ENCODE data around the gene CDC42EP5.

Gene CDC42EP5

DNA sequence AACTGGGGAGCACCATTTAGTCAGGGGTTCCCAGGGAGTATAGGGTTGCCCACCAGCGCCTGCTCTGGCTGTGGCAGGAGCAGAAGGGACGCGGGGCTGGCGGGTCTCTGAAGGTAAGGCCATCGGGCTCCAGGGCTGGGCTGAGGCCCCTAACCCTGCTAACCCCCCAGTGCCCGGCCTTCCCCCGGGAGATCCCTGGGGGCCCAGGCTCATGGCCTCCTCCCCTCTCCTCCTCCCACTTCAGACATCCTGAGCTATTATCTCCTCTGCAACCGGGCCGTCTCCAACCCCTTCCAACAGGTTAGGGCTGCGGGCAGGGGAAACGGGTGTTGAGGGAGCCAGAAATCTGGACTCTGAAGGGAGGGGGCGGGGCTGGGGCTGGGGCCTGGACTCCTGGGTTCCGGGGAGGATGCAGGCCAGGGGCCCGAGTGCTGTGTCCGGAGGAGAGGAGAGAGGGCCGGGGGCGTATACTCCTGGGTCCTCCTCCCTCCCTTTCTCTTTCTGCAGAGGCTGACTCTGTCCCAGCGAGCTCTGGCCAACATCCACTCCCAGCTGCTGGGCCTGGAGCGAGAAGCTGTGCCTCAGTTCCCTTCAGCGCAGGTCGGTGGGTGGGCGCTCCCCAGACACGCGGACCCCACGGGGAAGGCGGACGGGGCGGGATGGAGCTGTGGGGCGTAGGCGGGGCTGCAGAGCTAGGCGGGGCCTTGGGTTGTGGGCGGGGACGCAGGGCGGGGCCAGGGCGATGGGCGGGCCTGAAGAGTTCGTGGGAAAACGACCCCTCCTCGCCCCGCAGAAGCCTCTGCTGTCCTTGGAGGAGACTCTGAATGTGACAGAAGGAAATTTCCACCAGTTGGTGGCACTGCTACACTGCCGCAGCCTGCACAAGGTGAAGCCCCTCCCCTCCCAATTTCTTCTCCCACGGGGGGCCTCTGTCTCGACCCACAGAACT lies 42.5 kb downstream of the CDC42EP5 start:
- peak in 7 of 10 donors; percentile 61 to 94 (median 80) for DNase-seq
- intact Hi-C loops (cut with DNase I), result no loop called here

DNA sequence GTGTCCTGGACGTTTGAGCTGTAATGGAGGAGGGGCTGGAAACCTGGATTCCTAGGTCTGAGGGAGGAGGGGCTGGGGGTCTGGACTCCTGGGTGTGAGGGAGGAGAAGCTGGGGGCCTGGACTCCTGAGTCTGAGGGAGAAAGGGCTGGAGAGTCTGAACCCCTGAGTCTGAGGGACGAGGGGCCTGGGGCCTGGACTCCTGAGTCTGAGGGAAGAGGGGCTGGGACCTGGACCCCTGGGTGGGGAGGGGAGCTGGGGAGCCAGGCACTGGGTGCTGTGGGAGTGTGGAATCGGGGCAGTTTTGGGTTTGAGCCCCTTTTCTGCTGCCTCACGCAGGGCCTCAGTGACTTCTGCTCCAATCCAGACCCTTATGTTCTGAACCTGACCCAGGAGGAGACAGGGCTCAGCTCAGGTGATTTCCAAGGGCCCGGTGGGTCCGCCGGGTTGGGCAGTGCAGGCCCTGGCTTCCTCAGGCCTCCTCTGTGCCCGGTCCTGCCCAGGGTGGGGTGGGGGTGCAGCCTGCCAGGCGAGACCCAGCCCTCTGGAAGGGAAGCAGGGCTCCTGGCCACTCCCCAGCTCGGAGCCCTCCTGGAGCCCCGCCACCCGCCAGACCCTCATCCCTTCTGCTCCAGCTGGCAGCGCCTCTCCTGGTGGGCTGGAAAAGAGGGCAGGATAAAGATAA lies 43.4 kb downstream of the CDC42EP5 start:
- DNase-seq, result peak in 3 of 10 donors; percentile 57 to 83 (median 76)
- intact Hi-C loops (cut with DNase I), result no loop called here

DNA sequence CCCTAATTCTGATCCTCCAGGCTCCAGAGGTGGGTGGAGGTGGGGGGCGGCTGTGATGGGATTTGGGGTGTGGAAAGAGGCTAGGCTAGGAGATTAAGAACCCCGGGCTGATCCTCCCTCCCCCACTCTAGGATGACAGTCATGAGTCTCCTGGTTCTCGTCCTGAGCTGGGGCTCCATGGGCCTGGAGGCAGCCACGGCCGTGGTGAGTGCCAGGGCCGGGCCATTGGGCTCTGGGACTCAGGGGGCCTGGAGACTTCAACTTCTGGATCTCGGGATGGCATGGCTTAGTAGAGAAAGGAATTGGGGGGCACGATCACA lies 44.0 kb downstream of the CDC42EP5 start:
- intact Hi-C loops (cut with DNase I), result no loop called here
- peak in 2 of 10 donors; percentile 42 to 54 for DNase-seq

DNA sequence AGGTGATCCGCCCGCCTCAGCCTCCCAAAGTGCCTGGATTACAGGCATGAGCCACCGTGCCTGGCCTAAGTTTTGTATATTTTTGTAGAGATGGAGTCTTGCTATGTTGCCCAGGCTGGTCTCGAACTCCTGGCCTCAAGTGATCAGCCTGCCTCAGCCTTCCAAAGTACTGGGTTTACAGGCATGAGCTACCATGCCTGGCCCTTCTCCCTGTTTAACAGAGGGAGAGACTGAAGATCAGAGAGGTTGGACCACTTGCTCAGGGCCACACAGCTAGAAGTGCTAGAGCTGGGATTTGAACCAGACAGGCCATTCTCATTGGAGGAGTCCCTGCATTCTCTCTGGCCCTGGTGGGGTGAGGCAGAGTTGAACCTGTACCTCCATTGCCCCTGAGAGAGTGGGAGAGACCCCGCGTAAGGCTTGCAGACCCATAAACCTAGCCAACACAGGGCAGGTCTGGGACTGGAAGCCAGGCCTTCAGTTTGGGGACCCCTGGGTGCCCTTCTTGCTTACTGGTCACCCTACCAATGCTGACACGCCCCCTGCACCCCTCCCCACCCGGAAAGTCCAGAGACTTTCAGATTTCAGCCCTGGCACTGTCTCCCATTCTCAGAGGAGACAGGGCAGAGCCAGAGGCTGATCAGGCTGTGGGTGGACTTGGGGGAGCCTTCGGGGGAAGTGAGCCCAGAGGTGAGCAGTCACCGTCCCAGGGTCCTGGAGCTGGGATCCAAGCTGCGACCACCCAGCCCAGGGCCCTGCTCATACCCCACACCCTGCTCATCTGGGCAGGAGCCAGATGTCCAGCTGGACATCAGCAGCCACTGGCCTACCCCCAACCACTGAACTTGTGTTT lies 44.5 kb downstream of the CDC42EP5 start:
- intact Hi-C loops (cut with DNase I), result no loop called here
- peak in 3 of 10 donors; percentile 40 to 64 (median 53) for DNase-seq

DNA sequence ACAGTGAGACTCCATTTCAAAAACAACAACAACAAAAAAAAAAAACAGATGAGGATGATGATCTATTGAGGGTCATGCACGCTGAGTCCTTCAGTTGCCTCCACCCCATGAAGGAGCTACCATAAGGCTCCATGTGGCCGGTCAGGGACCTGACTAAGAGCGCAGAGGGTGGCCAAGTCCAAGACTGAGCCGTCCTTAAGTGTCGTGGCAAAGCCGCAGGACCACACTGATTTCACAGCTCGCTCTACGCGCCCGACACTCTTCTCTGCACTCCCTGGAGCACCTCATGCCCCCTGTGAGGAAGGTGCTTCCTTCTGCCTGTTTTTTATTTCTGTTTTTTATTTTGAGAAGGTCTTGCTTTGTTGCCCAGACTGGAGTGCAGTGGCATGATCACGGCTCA lies 45.5 kb downstream of the CDC42EP5 start:
- intact Hi-C loops (cut with DNase I), result no loop called here
- peak in 1 of 10 donors; percentile 55 for DNase-seq

DNA sequence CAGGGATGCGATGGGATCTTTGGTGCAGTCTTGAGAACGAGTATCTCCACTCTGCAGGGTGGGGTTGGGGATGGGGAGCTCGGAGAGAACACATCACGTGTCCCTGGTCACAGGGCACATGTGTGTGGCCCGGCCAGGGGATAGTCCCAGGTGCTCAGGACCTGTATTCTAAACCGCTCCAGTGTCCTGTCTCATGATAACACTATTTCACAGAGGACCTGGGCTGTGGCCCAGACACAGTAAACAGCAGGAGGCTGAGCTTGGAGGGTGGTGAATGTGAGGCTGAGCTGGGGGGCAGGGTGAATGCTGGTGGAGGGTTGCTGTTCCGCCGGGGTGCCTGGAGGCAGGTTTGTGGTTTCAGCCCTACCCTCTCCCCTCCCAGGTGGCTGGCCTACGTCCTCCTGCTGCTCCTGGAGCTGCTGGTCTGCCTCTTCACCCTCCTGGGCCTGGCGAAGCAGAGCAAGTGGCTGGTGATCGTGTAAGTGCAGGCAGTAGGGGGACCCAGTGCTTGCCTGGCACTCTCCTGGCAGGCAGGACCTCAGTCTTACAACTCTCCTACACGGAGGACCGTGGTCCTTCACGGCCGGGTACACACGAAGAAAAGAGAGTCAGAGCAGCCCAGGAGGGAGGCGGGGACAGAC lies 46.7 kb downstream of the CDC42EP5 start:
- DNase-seq, result peak in 3 of 10 donors; percentile 50 to 89 (median 89)
- intact Hi-C loops (cut with DNase I), result no loop called here

DNA sequence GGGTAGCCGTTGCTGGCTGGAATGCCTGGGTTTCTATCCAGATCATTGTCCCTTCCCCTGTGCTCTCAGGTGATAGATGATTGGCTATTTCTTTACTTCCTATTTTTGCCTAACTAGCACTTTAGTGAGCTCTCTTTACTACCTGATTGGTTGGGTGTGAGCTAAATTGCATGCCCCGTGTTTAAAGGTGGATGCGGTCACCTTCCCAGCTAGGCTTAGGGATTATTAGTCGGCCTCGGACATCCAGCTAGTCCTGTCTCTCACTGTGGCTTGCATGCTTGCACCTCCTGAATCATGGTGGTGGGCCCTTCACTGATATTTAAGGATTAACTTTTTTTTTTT lies 47.7 kb downstream of the CDC42EP5 start:
- DNase-seq, result peak in 1 of 10 donors; percentile 2

DNA sequence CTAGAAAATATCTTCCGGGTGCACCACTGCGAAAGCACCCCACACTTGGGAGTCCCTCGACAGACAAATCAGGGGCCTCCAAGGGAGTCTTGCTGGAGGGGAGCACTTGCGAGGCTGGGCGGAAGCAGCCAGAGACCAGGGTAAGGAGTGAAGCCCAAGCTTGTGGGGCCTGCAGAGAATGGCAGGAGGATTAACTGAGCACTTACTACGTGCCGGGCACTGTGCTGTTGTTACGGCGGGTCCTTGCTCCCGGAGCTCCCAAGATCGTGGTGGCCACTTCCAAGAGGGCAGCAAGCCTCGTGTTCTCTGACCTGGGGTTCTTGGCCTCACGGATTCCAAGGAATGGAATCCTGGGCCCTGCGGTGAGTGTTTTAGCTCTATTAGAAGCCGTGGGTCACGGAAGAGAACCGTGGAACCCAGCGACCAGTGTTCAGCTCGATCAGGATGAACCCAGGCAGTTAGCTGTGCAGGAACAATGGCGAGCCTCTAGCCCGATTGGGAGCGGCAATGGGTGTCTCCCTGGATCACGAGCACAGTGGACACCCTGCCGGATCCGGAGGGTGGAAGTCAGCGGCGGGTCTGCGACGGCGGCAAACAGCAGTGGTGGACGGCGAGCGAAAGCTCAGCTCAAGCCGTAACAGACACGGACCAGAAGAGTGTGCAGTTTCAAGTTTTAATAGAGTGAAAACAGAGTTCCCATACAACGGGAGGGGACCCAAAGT lies 48.3 kb downstream of the CDC42EP5 start:
- intact Hi-C loops (cut with DNase I), result no loop called here
- peak in 2 of 10 donors; percentile 50 to 75 for DNase-seq

More for the DNA sequence above, 47.7 kb downstream of the CDC42EP5 start:
- intact Hi-C loops (cut with DNase I), result no loop called here

DNA sequence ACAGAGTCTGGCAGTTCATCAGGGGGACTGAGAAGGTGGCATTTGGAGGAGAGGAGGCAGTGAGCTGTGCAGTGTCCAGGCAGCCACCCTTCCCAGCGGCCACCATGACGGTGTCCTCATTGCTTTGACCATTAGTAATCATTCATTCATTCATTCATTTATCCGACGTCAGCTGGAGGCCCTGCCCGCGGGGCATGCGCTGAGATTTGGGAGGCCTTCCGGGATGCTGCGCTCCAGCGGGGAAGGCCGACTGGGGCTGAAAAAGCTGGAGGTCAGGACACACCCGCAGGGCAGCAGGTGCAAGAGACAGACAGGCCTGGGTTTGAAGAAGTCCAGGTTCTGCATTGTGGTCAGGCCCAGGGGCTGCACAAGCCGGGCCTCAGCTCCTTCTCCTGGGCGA lies 48.9 kb downstream of the CDC42EP5 start:
- DNase-seq, result peak in 2 of 10 donors; percentile 50 to 74
- intact Hi-C loops (cut with DNase I), result no loop called here

DNA sequence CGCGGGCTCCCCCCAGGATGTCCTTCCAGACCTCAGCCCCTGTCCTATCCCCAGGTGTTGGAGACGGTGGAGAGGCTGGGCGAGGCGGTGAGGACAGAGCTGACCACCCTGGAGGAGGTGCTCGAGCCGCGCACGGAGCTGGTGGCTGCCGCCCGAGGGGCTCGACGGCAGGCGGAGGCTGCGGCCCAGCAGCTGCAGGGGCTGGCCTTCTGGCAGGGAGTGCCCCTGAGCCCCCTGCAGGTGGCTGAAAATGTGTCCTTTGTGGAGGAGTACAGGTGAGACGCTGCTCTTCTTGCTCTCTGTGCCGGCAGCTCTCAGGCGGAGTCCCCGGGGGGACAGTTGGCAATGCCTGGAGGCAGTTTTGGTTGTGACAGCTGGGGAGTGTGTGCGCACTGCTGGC lies 51.0 kb downstream of the CDC42EP5 start:
- intact Hi-C loops (cut with DNase I), result no loop called here
- DNase-seq, result peak in 2 of 10 donors; percentile 76 to 81

DNA sequence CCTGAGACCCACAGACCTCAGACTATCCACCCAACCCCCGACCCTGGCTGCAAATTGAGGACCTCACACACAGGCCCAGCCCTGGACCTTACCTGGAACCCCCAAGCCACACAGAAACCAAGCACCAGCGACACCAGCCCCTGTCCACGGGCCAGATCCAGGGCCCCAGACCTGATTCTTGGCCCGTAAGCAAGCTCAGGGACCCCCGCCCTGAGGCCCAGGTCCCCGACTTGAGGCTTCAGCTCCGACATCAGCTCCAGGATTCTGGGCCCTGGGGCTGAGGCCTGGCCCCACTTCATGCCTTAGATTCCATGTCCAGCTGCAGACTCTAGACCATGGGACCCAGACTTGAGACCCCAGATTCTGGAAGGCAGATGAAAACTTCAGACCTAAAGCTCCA lies 51.6 kb downstream of the CDC42EP5 start:
- DNase-seq, result peak in 3 of 10 donors; percentile 51 to 68 (median 65)
- intact Hi-C loops (cut with DNase I), result no loop called here

DNA sequence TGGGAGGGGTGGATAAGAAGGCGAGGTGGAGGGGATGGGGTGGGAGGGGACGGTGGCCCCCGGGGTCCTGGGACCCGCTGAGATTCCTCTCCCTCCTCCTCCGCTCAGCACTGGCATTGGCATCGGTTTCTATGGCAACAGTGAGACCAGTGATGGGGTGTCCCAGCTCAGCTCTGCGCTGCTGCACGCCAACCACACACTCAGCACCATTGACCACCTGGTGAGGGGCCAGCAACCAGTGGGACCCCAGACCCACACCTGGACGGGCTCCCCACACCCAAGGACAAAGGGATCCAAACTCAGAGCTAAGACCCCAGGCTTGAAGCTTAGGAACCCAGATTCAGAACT lies 52.0 kb downstream of the CDC42EP5 start:
- intact Hi-C loops (cut with DNase I), result no loop called here
- no peak for DNase-seq

DNA sequence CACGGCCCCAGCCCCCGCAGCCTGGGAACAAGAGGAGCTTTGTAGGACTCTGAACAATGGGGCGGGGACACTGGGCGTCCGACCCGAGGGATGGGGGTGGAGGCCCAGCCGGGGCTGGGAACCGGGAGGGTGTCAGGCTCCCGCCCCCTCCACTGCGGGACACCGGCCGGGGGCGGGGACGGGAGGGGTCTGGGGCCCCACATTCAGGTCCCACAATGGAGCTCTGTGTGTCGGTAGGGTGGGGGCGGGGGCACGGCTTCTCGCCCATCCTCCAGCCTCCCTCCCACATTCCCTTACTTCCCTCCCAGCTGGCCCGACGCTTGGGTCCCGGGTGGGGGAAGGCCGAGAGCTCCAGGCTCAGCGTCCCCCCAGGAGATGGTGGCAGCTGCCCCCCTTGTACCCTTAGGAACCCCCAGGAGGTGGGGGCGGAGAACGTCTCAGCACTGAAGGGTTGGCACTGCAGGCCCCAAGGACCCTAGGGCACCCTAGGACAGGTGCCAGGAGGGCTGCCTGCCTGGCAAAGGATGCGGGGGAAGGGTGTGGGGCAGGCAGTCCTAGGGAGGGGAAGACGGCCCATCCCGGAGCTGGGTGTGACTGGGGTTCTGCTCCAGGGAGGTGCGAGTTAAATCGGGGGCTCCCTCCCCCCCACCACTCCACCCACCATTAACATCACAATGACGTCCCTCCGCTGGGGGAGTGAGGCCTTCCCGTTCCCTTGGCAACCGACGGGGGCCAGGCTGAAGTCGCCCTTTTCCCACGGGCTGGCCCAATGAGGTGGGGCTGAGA lies 52.5 kb downstream of the CDC42EP5 start:
- DNase-seq, result peak; percentile 89 to 99 (median 94)
- intact Hi-C loops (cut with DNase I), result no loop called here

DNA sequence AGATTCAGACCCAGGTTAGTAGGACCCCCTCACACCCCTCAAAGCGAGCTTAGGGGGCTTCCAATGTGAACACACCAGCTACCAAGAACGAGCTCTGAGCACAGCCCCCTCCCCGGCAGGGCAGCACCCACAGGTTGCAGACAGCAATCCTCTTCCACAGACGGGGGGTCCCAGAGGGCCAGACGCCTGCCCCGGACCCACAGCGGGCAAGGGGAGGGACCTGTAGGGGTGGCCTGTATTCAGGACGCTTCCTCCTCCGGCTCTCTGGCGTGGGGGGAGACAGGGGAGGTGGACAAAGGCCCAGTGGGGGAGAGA lies 53.1 kb downstream of the CDC42EP5 start:
- intact Hi-C loops (cut with DNase I), result no loop called here
- DNase-seq, result no peak

DNA sequence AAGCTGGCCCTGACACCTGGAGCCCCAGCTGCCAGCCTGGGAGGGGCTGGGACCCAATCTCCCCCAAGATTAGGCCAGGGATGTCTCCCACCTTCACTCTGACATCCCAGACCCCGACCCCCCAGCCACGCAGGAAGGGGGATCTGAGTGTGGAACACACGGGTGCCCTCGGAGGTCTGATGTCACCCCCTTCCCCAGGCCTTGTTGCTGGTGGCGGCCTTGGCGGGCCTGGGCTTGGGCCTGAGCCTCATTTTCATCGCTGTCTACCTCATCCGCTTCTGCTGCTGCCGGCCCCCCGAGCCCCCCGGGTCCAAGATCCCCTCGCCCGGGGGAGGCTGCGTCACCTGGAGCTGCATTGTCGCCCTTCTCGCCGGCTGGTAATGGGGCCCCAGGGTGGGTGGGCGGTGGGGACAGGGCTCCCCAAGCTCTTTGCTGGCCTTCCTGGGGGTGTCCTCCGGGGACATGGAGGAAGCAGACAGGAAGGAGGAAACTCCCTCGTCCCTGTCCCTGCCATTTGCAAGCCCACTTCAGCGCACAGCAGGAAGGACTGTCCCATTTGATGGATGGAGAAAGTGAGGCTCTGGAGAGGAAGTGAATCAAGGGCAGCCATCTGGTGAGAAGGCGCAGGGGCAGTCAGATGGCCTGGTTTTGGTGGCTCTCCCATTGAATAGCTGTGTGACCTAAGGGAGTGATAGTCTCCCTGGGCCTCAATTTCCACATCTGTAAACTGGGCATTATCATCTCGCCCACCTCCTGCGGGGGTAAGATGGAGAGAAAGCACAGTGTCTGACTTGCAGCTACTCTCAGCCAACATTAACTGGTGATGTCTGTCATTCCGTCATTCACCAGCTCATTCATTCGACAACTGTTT lies 53.9 kb downstream of the CDC42EP5 start:
- DNase-seq, result peak in 3 of 10 donors; percentile 39 to 81 (median 66)
- intact Hi-C loops (cut with DNase I), result no loop called here

DNA sequence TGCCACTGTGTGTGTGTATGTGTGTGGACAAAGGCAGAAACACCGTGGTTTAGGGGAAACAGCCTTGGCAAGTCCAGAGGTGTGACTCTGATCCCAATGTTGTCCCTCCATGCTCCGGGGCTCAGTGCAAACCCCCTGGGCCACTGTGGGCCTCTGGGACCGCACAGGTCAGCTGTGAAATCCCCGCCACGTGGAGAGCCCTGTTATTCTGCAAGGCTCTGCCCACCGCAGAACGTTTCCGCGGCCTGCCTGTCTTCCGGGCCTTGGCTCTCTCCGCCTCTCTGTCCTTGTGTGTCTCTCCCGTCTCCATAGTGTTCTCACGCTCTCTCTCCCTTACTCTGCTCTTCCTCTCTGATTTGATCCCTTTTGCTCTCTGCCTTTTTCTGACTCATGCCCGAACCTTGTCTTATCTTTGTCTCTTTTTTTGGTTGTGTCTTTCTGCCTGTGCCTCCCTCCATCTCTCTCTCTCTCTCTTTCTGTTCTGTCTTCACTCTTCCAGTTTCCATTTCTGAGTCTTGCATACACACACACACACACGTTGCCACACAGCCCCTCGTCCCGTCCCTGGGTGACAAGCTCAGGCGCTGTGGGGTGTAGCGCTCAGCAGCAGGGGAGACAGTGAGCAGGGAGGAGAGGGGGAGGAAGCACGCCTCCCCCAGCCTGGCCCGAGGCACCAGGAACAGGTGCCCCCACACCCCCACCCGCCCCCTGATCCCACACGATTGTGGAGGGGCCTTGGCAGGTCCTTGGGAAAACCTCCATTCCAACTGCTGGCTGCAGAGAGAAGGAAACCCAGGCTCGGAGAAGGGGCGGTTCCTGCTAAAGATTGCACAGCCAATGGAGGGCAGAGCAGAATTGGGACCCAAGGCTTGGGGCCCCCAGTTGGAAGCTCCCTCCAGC lies 54.8 kb downstream of the CDC42EP5 start:
- intact Hi-C loops (cut with DNase I), result no loop called here
- DNase-seq, result peak in 5 of 10 donors; percentile 57 to 93 (median 83)
